Activated T-cell treated with anti-CD3 and anti-CD28 coated beads for 24 hours (primary cell): ENCODE results near the gene KIF12.
"Not testable (repeated sequence)": the region's sequence is repeated elsewhere in the genome, so short reads cannot be mapped to it uniquely, and the experiment has no call there.

Source experiments
- DNase-seq: peaks from one replicate; pipeline ENCODE4 v3.0.0-alpha.2; 2020; ENCODE audit warnings: low read depth

KIF12 gene

GRCh38 chr9:114084282-114085073 is 14.6 kb downstream of the KIF12 start:
- no peak for DNase-seq

- no peak for DNase-seq
These were observed 15.4 kb downstream of the KIF12 start for GRCh38 chr9:114083666-114084065.

- not testable (repeated sequence) for DNase-seq
These were observed 16.2 kb downstream of the KIF12 start for GRCh38 chr9:114082763-114083412.

GRCh38 chr9:114082017-114082762 is 16.9 kb downstream of the KIF12 start:
- peak; percentile 74 for DNase-seq

- DNase-seq = no peak
These were observed 17.6 kb downstream of the KIF12 start for GRCh38 chr9:114081441-114082016.

- DNase-seq = no peak
These were observed 18.2 kb downstream of the KIF12 start for GRCh38 chr9:114080773-114081440.

- no peak for DNase-seq
These were observed 18.8 kb downstream of the KIF12 start for GRCh38 chr9:114080195-114080772.

- no peak for DNase-seq
These were observed 20.3 kb downstream of the KIF12 start for GRCh38 chr9:114078781-114079156.

- no peak for DNase-seq
These were observed 20.9 kb downstream of the KIF12 start, which contains the start of gene AMBP for GRCh38 chr9:114078021-114078780. TSS of gene AMBP (minus strand) at chr9:114078300. CDS start at chr9:114078209, 91 bp downstream.

- no peak for DNase-seq
These were observed 21.8 kb downstream of the KIF12 start for GRCh38 chr9:114077162-114077837.

- DNase-seq = no peak
These were observed 22.6 kb downstream of the KIF12 start for GRCh38 chr9:114076237-114077161.

GRCh38 chr9:114075602-114076001 is 23.5 kb downstream of the KIF12 start:
- no peak for DNase-seq

GRCh38 chr9:114072184-114073140 is 26.6 kb downstream of the KIF12 start:
- no peak for DNase-seq

GRCh38 chr9:114071197-114071795 is 27.8 kb downstream of the KIF12 start:
- no peak for DNase-seq

- no peak for DNase-seq
These were observed 28.6 kb downstream of the KIF12 start for GRCh38 chr9:114070188-114071103.

- no peak for DNase-seq
These were observed 29.5 kb downstream of the KIF12 start for GRCh38 chr9:114069476-114070187.
